Neutrophil (primary cell): Measurements from ENCODE around the gene ZNF260.
"Not testable (repeated sequence)": the region's sequence is repeated elsewhere in the genome, so short reads cannot be mapped to it uniquely, and the experiment has no call there.

Source experiments
- H3K27ac ChIP-seq: fragments of 200-600 bp; sonication (generic); 2 replicates; pipeline ENCODE4 v1.5.1; 2016; ENCODE audit warnings: mild to moderate bottlenecking, moderate library complexity
- H3K27me3 ChIP-seq: fragments of 200-600 bp; sonication (generic); 2 replicates; pipeline ENCODE4 v1.6.0; 2016; ENCODE audit warnings: mild to moderate bottlenecking
- H3K36me3 ChIP-seq: fragments of 200-600 bp; sonication (generic); 2 replicates; pipeline ENCODE4 v1.5.1; 2017
- H3K4me1 ChIP-seq, 2 experiments: fragments of 200-600 bp in 1 of 2; sonication (generic) in 1 of 2; 1 replicate in 1 of 2; 2 replicates in 1 of 2; pipeline versions ENCODE4 v1.5.1 to v1.6.1; 2013 to 2016; ENCODE audit warnings: low read depth in 1 of 2, low read length in 1 of 2, mild to moderate bottlenecking in 1 of 2, moderate library complexity in 1 of 2; ENCODE audit not compliant: control insufficient read depth in 1 of 2, insufficient read depth in 1 of 2
- H3K4me3 ChIP-seq, 2 experiments: fragments of 200-600 bp in 1 of 2; sonication (generic) in 1 of 2; 1 replicate in 1 of 2; 2 replicates in 1 of 2; pipeline ENCODE4 v1.5.1; 2013 to 2016; ENCODE audit warnings: low read depth in 1 of 2, low read length in 1 of 2, mild to moderate bottlenecking in 1 of 2, moderate library complexity in 1 of 2
- H3K9me3 ChIP-seq: fragments of 200-600 bp; sonication (generic); 2 replicates; pipeline ENCODE4 v1.5.1; 2016
- TF ChIP-seq, protein P1 (sequence below): fragments of 200-600 bp; sonication (generic); IDR thresholded peaks from 2 replicates; pipeline ENCODE4 v1.5.1; 2016; ENCODE audit warnings: antibody characterized with exemption

The ZNF260 gene

GRCh38 chr19:36501973-36502372 lies 26.1 kb downstream of the ZNF260 start:
- TF ChIP-seq, protein P1, sequence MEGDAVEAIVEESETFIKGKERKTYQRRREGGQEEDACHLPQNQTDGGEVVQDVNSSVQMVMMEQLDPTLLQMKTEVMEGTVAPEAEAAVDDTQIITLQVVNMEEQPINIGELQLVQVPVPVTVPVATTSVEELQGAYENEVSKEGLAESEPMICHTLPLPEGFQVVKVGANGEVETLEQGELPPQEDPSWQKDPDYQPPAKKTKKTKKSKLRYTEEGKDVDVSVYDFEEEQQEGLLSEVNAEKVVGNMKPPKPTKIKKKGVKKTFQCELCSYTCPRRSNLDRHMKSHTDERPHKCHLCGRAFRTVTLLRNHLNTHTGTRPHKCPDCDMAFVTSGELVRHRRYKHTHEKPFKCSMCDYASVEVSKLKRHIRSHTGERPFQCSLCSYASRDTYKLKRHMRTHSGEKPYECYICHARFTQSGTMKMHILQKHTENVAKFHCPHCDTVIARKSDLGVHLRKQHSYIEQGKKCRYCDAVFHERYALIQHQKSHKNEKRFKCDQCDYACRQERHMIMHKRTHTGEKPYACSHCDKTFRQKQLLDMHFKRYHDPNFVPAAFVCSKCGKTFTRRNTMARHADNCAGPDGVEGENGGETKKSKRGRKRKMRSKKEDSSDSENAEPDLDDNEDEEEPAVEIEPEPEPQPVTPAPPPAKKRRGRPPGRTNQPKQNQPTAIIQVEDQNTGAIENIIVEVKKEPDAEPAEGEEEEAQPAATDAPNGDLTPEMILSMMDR: no peak
- H3K4me3 ChIP-seq: no peak overlapping the region
- H3K36me3 ChIP-seq: no peaks in the 10 kb centered on the region
- H3K4me1 ChIP-seq: no peaks in the 10 kb centered on the region
- H3K27me3 ChIP-seq: no peaks in the 10 kb centered on the region
- no peak overlapping the region for H3K27ac ChIP-seq
- H3K9me3 ChIP-seq: peaks cover 25% of the 10 kb centered on the region

GRCh38 chr19:36497001-36497400 lies 31.1 kb downstream of the ZNF260 start:
- H3K27ac ChIP-seq: no peak overlapping the region
- H3K4me1 ChIP-seq: no peaks in the 10 kb centered on the region
- H3K4me3 ChIP-seq: no peak overlapping the region
- H3K9me3 ChIP-seq: no peaks in the 10 kb centered on the region
- H3K36me3 ChIP-seq: no peaks in the 10 kb centered on the region
- no peaks in the 10 kb centered on the region for H3K27me3 ChIP-seq
- TF ChIP-seq, protein P1: no peak

DNA sequence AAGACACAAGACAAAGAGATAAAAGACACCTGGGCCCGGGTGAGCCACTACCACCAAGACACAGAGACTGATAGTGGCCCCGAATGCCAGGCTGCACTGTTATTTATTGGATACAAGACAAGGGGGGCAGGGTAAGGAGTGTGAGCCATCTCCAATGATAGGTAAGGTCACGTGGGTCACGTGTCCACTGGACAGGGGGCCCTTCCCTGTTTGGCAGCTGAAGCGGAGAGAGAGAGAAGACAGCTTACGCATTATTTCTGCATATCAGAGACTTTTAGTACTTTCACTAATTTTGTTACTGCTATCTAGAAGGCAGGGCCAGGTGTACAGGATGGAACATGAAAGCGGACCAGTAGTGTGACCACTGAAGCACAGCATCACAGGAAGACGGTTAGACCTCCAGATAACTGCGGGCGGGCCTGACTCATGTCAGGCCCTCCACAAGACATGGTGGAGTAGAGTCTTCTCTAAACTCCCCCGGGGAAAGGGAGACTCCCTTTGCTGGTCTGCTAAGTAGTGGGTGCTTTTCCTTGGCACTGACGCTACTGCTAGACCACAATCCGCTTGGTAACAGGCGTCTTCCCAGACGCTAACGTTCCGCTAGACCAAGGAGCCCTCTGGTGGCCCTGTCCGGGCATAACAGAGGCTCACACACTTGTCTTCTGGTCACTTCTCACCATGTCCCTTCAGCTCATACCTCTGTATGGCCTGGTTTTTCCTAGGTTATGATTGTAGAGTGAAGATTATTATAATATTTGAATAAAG lies 35.2 kb downstream of the ZNF260 start:
- not testable (repeated sequence) for H3K9me3 ChIP-seq, H3K4me3 ChIP-seq, H3K36me3 ChIP-seq, H3K27ac ChIP-seq, H3K27me3 ChIP-seq
- peaks cover 14 to 16% of the 10 kb centered on the region in 2 experiments for H3K4me1 ChIP-seq

GRCh38 chr19:36490846-36491245 lies 37.2 kb downstream of the ZNF260 start:
- not testable (repeated sequence) for H3K9me3 ChIP-seq, H3K27me3 ChIP-seq, H3K4me3 ChIP-seq, H3K27ac ChIP-seq, H3K36me3 ChIP-seq
- peaks cover 14 to 16% of the 10 kb centered on the region in 2 experiments for H3K4me1 ChIP-seq

GRCh38 chr19:36489920-36490415 lies 38.1 kb downstream of the ZNF260 start:
- Histone ChIP-seq H3K4me1 (peaks cover 14 to 16% of the 10 kb centered on the region in 2 experiments), H3K36me3 (no peaks in the 10 kb centered on the region), H3K27ac (peak overlapping the region; percentile 30), H3K9me3 (no peaks in the 10 kb centered on the region), H3K27me3 (no peaks in the 10 kb centered on the region), H3K4me3 (peak overlapping the region; percentile 69 to 97)
- TF ChIP-seq, protein P1: no peak

DNA sequence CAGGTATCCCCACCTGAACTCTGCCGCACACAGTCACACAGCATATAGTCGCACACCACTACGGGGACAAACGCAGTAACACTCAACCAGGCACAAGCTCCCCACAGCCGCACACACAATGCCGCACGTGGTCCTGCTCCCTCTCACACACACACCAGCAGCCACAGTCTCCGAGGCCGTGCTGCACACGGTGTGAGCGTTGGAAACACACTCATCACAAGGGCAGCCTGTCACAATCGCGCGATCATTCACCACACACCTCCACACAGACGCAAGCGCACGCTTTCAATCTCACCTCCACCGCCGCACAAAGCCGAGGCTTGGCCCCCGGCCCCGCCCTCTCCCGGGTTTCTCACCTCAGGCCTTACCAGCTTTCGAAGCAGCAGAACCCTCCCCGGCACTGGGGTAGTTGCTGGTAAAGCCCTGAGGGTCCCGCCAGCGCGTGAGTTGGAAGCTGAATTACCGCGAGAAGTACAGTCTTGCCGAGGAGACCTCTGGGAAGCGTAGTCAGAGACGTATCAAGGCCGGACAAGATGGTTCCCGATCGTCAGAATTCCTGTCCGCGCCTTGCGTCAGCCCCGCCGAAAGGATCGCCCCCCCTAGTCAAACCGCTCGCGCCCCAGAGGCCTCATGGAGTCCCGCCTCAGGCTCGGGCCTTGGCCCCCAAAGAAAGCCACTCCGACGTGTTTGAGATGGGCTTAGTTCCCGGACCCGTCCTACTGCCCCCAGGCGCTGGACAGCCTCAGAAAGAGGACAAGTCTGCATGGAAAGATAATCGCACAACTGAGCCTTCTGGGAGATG lies 38.8 kb downstream of the ZNF260 start, which contains the start of gene ZNF566:
TSS of gene ZNF566 (minus strand) at position 444 of the 802 bp plus-strand sequence. CDS start 13,004 bp downstream, outside the sequence.
- Histone ChIP-seq H3K27me3 (no peaks in the 10 kb centered on the region), H3K9me3 (no peaks in the 10 kb centered on the region), H3K36me3 (no peaks in the 10 kb centered on the region), H3K4me3 (peak within 1 kb of the TSS; percentile 69 to 97), H3K4me1 (peaks cover 14 to 16% of the 10 kb centered on the region in 2 experiments), H3K27ac (peak within 1 kb of the TSS; percentile 30)
- TF ChIP-seq, protein P1: no peak
